Fibroblast of the aortic adventitia (primary cell): ENCODE measurements around the gene ATRIP. TPM values are rescaled to one million over a fixed set of nuclear protein-coding genes. Genes with fewer than 3 reads are reported as not detected.

Experiments used
- DNase-seq: peaks from one replicate; pipeline ENCODE4 v3.0.0-alpha.2; 2010; ENCODE audit warnings: low read depth
- H3K4me3 ChIP-seq: 2 replicates; pipeline ENCODE4 v1.5.1; 2011; ENCODE audit warnings: low read depth, mild to moderate bottlenecking, control low read depth, low read length, moderate library complexity
- CTCF ChIP-seq: IDR thresholded peaks from 2 replicates; pipeline ENCODE4 v1.5.1; 2011; ENCODE audit warnings: mild to moderate bottlenecking, low read length, control low read depth, inconsistent platforms; ENCODE audit not compliant: insufficient read depth
- total RNA-seq: library from RNA; depleted of rRNA; stranded (reverse); fragments of >200 nt; gene quantifications from 2 replicates; pipeline ENCODE4 v1.2.3, GENCODE V29; 2012; ENCODE audit warnings: low replicate concordance

ATRIP gene
- total RNA-seq, 1 donor, result 14.5 TPM

DNA sequence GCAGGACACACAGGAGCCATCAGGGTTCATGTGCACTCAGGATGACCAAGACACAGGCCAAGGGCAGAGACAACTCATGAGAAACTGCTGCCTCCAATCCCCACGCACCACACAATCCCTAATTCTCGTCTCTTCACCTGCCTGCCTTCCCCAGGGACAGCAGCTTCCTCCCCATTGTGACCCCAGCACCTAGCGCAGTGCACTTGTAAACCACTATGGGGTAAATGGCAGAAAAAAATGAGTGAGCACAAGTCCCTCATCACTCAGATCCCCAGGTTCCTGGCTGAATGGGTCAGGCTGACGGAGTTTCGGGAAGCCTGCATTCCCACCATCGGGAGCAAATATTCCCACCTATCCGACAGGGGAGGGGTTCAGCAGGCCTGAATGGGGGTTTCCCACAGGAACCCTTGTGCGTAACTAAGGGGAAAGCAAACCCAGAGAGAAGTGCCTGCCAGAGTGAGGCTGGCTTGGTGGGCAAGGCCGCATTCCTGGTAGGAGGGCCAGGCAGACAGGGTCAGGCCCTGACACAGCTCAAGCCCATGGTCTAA, 35.4 kb upstream of the ATRIP start:
- no peak overlapping the region for H3K4me3 ChIP-seq
- DNase-seq, result no peak
- no peak for TF ChIP-seq CTCF

- TF ChIP-seq CTCF, result no peak
- no peak overlapping the region for H3K4me3 ChIP-seq
- DNase-seq, result no peak
Observed at GRCh38 chr3:48411606-48412374, 34.7 kb upstream of the ATRIP start.

DNA sequence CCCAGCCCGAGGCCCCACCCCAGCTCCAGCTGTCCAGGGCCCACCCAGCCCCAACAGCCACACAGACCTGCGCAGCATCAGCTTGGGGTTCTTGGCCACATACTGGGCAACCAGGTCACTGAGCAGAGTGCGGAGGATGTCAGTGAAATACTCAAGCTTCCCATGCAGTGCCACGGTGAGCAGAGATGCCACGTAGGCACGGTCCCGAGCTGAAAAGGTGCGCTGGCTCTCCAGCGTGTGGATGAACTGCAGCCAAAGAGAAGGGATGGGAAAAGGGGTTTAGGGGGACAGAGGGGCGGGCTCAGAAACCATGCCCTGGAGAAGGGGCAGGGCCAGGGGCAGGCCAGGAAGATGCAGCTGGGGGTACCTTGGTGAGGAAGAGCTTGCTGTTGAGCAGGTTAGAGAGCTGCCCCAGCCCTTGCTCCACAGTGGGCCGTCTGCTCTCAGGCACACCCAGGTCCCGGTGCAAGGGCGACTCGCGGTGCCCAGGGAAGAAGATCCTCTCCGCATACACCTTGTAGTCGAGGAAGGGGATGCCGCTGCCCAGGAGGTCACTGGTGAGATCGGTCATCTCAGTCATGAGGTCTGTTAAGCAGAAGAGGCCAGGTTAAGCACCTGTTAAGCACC, 34.0 kb upstream of the ATRIP start:
- no peak for TF ChIP-seq CTCF
- DNase-seq, result no peak

DNA sequence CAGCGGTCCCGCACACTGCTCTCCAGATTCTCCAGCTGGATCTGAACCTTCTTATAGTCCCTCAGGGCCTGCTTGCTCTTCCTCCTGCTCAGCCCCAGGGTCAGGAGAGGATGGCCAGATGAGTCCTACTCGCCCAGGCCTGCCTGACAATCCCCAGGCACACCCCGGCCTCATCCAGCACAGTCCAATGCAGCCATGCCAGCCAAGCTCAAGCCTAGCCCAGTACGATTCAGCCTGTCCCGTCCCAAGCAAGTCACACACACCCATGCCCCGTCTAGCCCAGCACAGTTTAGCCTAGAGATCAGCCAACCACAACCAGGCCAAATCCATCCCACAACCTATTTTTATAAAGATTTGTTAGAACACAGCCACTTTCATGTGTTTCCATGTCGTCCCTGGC, 33.5 kb upstream of the ATRIP start:
- no peak for TF ChIP-seq CTCF
- no peak overlapping the region for H3K4me3 ChIP-seq
- DNase-seq, result no peak

More for the DNA sequence above, 34.0 kb upstream of the ATRIP start:
- H3K4me3 ChIP-seq, result no peak overlapping the region

DNA sequence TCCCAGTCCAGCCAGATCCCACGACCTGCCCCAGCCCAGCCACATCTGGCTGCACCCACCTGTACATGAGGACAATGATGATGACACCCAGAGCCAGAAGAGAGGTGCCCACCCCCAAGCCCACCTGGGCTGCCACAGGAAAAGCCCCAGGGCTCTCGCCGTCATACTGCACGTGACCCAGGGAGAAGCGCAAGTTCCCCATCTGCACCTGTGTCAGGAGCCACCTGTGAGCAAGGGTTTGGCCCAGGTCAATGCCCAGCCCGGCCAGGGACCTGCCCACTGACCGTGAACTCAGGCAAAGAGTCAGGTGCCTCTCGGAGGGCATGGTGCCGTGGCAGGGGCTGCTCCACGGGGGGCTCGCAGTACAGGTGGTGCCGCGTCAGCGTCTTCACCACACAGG, 32.9 kb upstream of the ATRIP start:
- H3K4me3 ChIP-seq, result no peak overlapping the region
- no peak for DNase-seq
- no peak for TF ChIP-seq CTCF

DNA sequence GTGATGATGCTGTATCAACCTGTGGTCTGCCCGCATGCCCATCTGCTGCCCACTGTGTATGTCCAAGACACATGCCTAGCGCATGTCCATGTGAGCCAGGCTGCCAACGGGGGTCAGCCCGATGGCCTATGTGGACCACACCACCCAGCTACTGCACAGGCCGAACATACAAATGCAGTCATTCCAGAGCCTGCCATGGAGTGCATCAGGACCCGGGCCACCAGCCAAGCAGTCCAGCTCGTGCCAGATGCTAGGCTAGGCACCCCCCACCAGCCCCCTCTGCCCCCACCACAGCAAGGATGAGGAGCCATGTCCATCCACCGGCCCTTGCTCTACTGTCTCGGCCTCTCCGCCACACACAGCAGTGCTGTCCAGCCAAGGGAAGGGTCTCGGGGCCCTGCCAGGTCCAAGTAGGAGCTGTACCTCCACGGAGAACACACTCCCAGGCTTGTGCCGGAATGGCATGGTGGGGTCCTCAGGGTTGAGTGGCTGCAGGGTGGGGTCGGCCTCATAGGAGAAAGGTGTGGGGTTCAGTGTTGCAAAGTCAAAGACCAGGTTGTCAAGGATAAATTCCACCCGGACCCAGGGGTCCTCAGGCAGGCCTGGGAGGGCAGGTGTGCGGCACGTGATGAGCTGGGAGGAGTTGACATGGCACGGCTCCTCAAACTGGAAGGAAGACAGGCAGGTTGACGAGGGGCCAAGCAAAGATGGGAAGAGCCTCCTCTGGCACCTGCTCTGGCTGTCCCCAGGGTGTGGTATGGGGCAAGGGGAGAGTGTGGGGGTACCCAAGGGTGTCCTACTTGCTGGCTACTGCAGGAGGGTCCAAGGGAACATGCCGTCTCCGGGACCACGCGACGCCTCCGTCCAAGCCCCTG, 31.9 kb upstream of the ATRIP start:
- no peak overlapping the region for H3K4me3 ChIP-seq
- DNase-seq, result no peak
- TF ChIP-seq CTCF, result no peak
